H9 (cell line): ENCODE measurements around the gene MT1X. TPM values are rescaled to one million over a fixed set of nuclear protein-coding genes. Genes with fewer than 3 reads are reported as not detected.

ENCODE experiments used
- DNase-seq: peaks from one replicate; pipeline ENCODE4 v3.0.0-alpha.2; 2017
- H2AFZ ChIP-seq: one replicate; pipeline ENCODE4 v1.6.1; 2013; ENCODE audit warnings: mild to moderate bottlenecking, low read length, control low read depth, moderate library complexity
- H2AK5ac ChIP-seq: 2 replicates; pipeline ENCODE4 v1.6.1; 2013; ENCODE audit warnings: low read length, control low read depth, mixed read lengths; ENCODE audit not compliant: insufficient read length
- H2BK120ac ChIP-seq: one replicate; pipeline ENCODE4 v1.6.1; 2013; ENCODE audit warnings: low read depth, mild to moderate bottlenecking, low read length, control low read depth, inconsistent platforms; ENCODE audit not compliant: poor library complexity, severe bottlenecking
- H2BK12ac ChIP-seq: 2 replicates; pipeline ENCODE4 v1.6.1; 2013; ENCODE audit warnings: low read length, control low read depth, mixed read lengths, low read depth; ENCODE audit not compliant: insufficient read length
- H2BK15ac ChIP-seq: 2 replicates; pipeline ENCODE4 v1.6.1; 2013; ENCODE audit warnings: low read depth, low read length, control low read depth
- H2BK20ac ChIP-seq: one replicate; pipeline ENCODE4 v1.6.1; 2013; ENCODE audit warnings: low read depth, mild to moderate bottlenecking, low read length, control low read depth, inconsistent platforms; ENCODE audit not compliant: poor library complexity, severe bottlenecking
- H2BK5ac ChIP-seq: 2 replicates; pipeline ENCODE4 v1.6.1; 2013; ENCODE audit warnings: low read length, control low read depth, mixed read lengths; ENCODE audit not compliant: insufficient read length
- H3K14ac ChIP-seq: 2 replicates; pipeline ENCODE4 v1.6.1; 2013; ENCODE audit warnings: low read length, control low read depth; ENCODE audit not compliant: insufficient read depth
- H3K18ac ChIP-seq: 2 replicates; pipeline ENCODE4 v1.6.1; 2013; ENCODE audit warnings: low read depth, mild to moderate bottlenecking, mixed read lengths, low read length, control low read depth; ENCODE audit not compliant: insufficient read length
- H3K23ac ChIP-seq: 2 replicates; pipeline ENCODE4 v1.6.1; 2013; ENCODE audit warnings: low read length, control low read depth, mixed read lengths, low read depth; ENCODE audit not compliant: insufficient read length
- H3K23me2 ChIP-seq: 2 replicates; pipeline ENCODE4 v1.6.1; 2013; ENCODE audit warnings: low read depth, mild to moderate bottlenecking, mixed read lengths, low read length, control low read depth; ENCODE audit not compliant: insufficient read length, poor library complexity, severe bottlenecking
- H3K27ac ChIP-seq: 2 replicates; pipeline ENCODE4 v1.5.1; 2013; ENCODE audit warnings: low read length, control low read depth, mixed read lengths, low read depth; ENCODE audit not compliant: insufficient read length
- H3K27me3 ChIP-seq: 2 replicates; pipeline ENCODE4 v1.6.1; 2013; ENCODE audit warnings: low read length, control low read depth, inconsistent platforms; ENCODE audit not compliant: insufficient read depth
- H3K4ac ChIP-seq: 2 replicates; pipeline ENCODE4 v1.6.1; 2013; ENCODE audit warnings: low read depth, mild to moderate bottlenecking, control low read depth, inconsistent platforms, low read length, moderate library complexity
- H3K4me1 ChIP-seq: 2 replicates; pipeline ENCODE4 v1.6.1; 2013; ENCODE audit warnings: low read length, control low read depth, inconsistent platforms; ENCODE audit not compliant: insufficient read depth
- H3K4me2 ChIP-seq: 2 replicates; pipeline ENCODE4 v1.6.1; 2013; ENCODE audit warnings: low read length, control low read depth, mixed read lengths; ENCODE audit not compliant: insufficient read length, insufficient read depth
- H3K56ac ChIP-seq: 2 replicates; pipeline ENCODE4 v1.6.1; 2013; ENCODE audit warnings: low read depth, mild to moderate bottlenecking, mixed read lengths, low read length, control low read depth; ENCODE audit not compliant: insufficient read length
- H3K79me1 ChIP-seq: 2 replicates; pipeline ENCODE4 v1.6.1; 2013; ENCODE audit warnings: low read depth, mild to moderate bottlenecking, moderate library complexity, low read length, control low read depth, inconsistent platforms; ENCODE audit not compliant: insufficient read depth, poor library complexity, severe bottlenecking
- H3K79me2 ChIP-seq: 2 replicates; pipeline ENCODE4 v1.6.1; 2013; ENCODE audit warnings: low read length, control low read depth, inconsistent platforms; ENCODE audit not compliant: insufficient read depth
- H3K9ac ChIP-seq: 2 replicates; pipeline ENCODE4 v1.6.1; 2013; ENCODE audit warnings: low read length, control low read depth, mixed read lengths; ENCODE audit not compliant: insufficient read length; ENCODE audit errors: extremely low read depth
- H3K9me3 ChIP-seq: one replicate; pipeline ENCODE4 v1.6.1; 2013; ENCODE audit warnings: low read depth, low read length, inconsistent platforms; ENCODE audit not compliant: control insufficient read depth
- H3T11ph ChIP-seq: one replicate; pipeline ENCODE4 v1.6.1; 2013; ENCODE audit warnings: mild to moderate bottlenecking, low read length, control low read depth, inconsistent platforms
- H4K20me1 ChIP-seq: one replicate; pipeline ENCODE4 v1.6.1; 2013; ENCODE audit not compliant: control insufficient read depth, insufficient read length, insufficient read depth
- H4K5ac ChIP-seq: 2 replicates; pipeline ENCODE4 v1.6.1; 2013; ENCODE audit warnings: low read depth, mild to moderate bottlenecking, mixed read lengths, low read length, control low read depth; ENCODE audit not compliant: insufficient read length
- H4K8ac ChIP-seq: replicated peaks from 2 replicates; pipeline ENCODE4 v1.6.1; 2013; ENCODE audit warnings: low read length, control low read depth, mixed read lengths, low read depth; ENCODE audit not compliant: insufficient read length
- H4K91ac ChIP-seq: 2 replicates; pipeline ENCODE4 v1.6.1; 2013; ENCODE audit warnings: low read depth, mild to moderate bottlenecking, moderate library complexity, mixed read lengths, low read length, control low read depth; ENCODE audit not compliant: insufficient read length
- H3K27ac Mint-ChIP-seq, 3 experiments: 2 replicates in 2 of 3; 3 replicates in 1 of 3; pipeline ENCODE4 v1.8.0; 2020 to 2021; ENCODE audit warnings: mixed read lengths in 3 of 3, mild to moderate bottlenecking in 1 of 3, moderate library complexity in 1 of 3
- H3K27me3 Mint-ChIP-seq: 2 replicates; pipeline ENCODE4 v1.8.0; 2021; ENCODE audit warnings: low read depth, mild to moderate bottlenecking, moderate library complexity, mixed read lengths
- H3K36me3 Mint-ChIP-seq, 3 experiments: 2 replicates in 2 of 3; 3 replicates in 1 of 3; pipeline ENCODE4 v1.8.0; 2020 to 2021; ENCODE audit warnings: low read depth in 3 of 3, mixed read lengths in 3 of 3; ENCODE audit not compliant: insufficient read depth in 1 of 3
- H3K4me1 Mint-ChIP-seq, 2 experiments: 2 replicates each; pipeline ENCODE4 v1.8.0; 2020; ENCODE audit warnings: mixed read lengths in 2 of 2
- H3K4me3 Mint-ChIP-seq, 2 experiments: 2 replicates in 1 of 2; 3 replicates in 1 of 2; pipeline ENCODE4 v1.8.0; 2020 to 2021; ENCODE audit warnings: mild to moderate bottlenecking in 2 of 2, mixed read lengths in 2 of 2, moderate library complexity in 1 of 2
- H3K9me3 Mint-ChIP-seq, 2 experiments: 2 replicates in 1 of 2; 3 replicates in 1 of 2; pipeline ENCODE4 v1.8.0; 2020; ENCODE audit warnings: mild to moderate bottlenecking in 2 of 2, mixed read lengths in 2 of 2, moderate library complexity in 1 of 2
- CTCF ChIP-seq: fragments of 200-600 bp; sonication (generic); conservative IDR thresholded peaks from 3 replicates; pipeline ENCODE4 v1.8.0; 2021; ENCODE audit warnings: antibody characterized with exemption, mild to moderate bottlenecking
- WGBS: extraction: QIAGEN DNeasy Blood & Tissue Kit; methylation state at CpG from one replicate; pipeline ENCODE4 v1.1.7; 2013; ENCODE audit warnings: missing lambda C conversion rate, low lambda C conversion rate, mixed read lengths; ENCODE audit not compliant: insufficient read length; ENCODE audit errors: extremely low coverage; 5-methylcytosine and 5-hydroxymethylcytosine counted together
- total RNA-seq: library from RNA; stranded (reverse); gene quantifications from 2 replicates; pipeline ENCODE4 v1.2.1, GENCODE V29; 2021

Gene MT1X
- total RNA-seq, 1 experiment from 2014 or later, result 32.1 TPM

- no peak for DNase-seq
- Mint-ChIP-seq H3K4me3 (peak overlapping the region in 1 of 2 experiments; percentile 89; a peak in 4 of 5 replicates), H3K27ac (no peak overlapping the region), H3K27me3 (peaks cover 54% of the 10 kb centered on the region), H3K4me1 (peaks cover 19 to 24% of the 10 kb centered on the region in 2 experiments), H3K36me3 (peaks cover 3 to 13% (median 8%) of the 10 kb centered on the region in 3 experiments; a peak in 6 of 7 replicates), H3K9me3 (peaks cover 9 to 11% of the 10 kb centered on the region in 2 experiments)
- no peaks in the 10 kb centered on the region for H3K9me3 ChIP-seq
- no peaks in the 10 kb centered on the region for H3K79me2 ChIP-seq
- H3K18ac ChIP-seq, result no peak overlapping the region
- H3T11ph ChIP-seq, result no peak overlapping the region
- H4K5ac ChIP-seq, result no peak overlapping the region
- H2BK5ac ChIP-seq, result no peak overlapping the region
- no peak overlapping the region for H3K27ac ChIP-seq
- H3K4me2 ChIP-seq, result peak overlapping the region; percentile 79
- no peak overlapping the region for H3K23ac ChIP-seq
- no peak overlapping the region for H3K9ac ChIP-seq
- no peaks in the 10 kb centered on the region for H3K4me1 ChIP-seq
- no peaks in the 10 kb centered on the region for H4K20me1 ChIP-seq
- H3K14ac ChIP-seq, result no peak overlapping the region
- no peak overlapping the region for H2AFZ ChIP-seq
- no peak overlapping the region for H4K8ac ChIP-seq
- H2BK20ac ChIP-seq, result no peak overlapping the region
- no peak overlapping the region for H2BK12ac ChIP-seq
- H3K27me3 ChIP-seq, result no peaks in the 10 kb centered on the region
- H2AK5ac ChIP-seq, result no peak overlapping the region
- H3K23me2 ChIP-seq, result peaks cover 8% of the 10 kb centered on the region
- no peak overlapping the region for H3K56ac ChIP-seq
- TF ChIP-seq CTCF, result no peak
- no peak overlapping the region for H3K4ac ChIP-seq
- H2BK15ac ChIP-seq, result no peak overlapping the region
- H4K91ac ChIP-seq, result no peak overlapping the region
- WGBS, result no CpG with 5 or more reads among the region's 5 CpGs
- no peak overlapping the region for H2BK120ac ChIP-seq
- no peaks in the 10 kb centered on the region for H3K79me1 ChIP-seq
These were observed 1.3 kb downstream of the MT1X start for GRCh38 chr16:56683424-56684172.
